Astrocyte of the cerebellum (primary cell): Measurements from ENCODE around the gene TEX55.

Experiments
- DNase-seq: peaks from one replicate; pipeline ENCODE4 v3.0.0-alpha.2; 2011; ENCODE audit warnings: low read depth
- H3K4me3 ChIP-seq: 2 replicates; pipeline ENCODE4 v1.5.1; 2011; ENCODE audit warnings: mild to moderate bottlenecking, low read depth, low read length, moderate library complexity
- in situ Hi-C: cut with HindIII; loops from 2 replicates; pipeline ENCODE4 v1.10.0; 2017; ENCODE audit warnings: low sequenced_read_pairs
- TF ChIP-seq, protein P1 (sequence below): IDR thresholded peaks from 2 replicates; pipeline ENCODE4 v1.5.1; 2012; ENCODE audit warnings: low read length, low read depth, moderate library complexity, mild to moderate bottlenecking; ENCODE audit errors: missing control alignments

TEX55 gene

GRCh38 chr3:119146578-119147375 lies 812 bp downstream of the TEX55 start:
- no peak for DNase-seq
- in situ Hi-C loops = no loop called here

GRCh38 chr3:119147494-119147893 lies 1.5 kb downstream of the TEX55 start:
- in situ Hi-C loops = no loop called here
- no peak overlapping the region for H3K4me3 ChIP-seq
- TF ChIP-seq, protein P1, sequence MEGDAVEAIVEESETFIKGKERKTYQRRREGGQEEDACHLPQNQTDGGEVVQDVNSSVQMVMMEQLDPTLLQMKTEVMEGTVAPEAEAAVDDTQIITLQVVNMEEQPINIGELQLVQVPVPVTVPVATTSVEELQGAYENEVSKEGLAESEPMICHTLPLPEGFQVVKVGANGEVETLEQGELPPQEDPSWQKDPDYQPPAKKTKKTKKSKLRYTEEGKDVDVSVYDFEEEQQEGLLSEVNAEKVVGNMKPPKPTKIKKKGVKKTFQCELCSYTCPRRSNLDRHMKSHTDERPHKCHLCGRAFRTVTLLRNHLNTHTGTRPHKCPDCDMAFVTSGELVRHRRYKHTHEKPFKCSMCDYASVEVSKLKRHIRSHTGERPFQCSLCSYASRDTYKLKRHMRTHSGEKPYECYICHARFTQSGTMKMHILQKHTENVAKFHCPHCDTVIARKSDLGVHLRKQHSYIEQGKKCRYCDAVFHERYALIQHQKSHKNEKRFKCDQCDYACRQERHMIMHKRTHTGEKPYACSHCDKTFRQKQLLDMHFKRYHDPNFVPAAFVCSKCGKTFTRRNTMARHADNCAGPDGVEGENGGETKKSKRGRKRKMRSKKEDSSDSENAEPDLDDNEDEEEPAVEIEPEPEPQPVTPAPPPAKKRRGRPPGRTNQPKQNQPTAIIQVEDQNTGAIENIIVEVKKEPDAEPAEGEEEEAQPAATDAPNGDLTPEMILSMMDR = no peak
- no peak for DNase-seq

More at GRCh38 chr3:119146578-119147375, 812 bp downstream of the TEX55 start:
- TF ChIP-seq, protein P1 = no peak
- H3K4me3 ChIP-seq = no peak overlapping the region

GRCh38 chr3:119148493-119149180 lies 2.7 kb downstream of the TEX55 start:
- no peak overlapping the region for H3K4me3 ChIP-seq
- no peak for DNase-seq
- TF ChIP-seq, protein P1 = no peak
- in situ Hi-C loops = no loop called here

- H3K4me3 ChIP-seq = no peak overlapping the region
- TF ChIP-seq, protein P1 = no peak
- in situ Hi-C loops = no loop called here
- peak; percentile 44 for DNase-seq
Measured at GRCh38 chr3:119149484-119149883, 3.5 kb downstream of the TEX55 start.

DNA sequence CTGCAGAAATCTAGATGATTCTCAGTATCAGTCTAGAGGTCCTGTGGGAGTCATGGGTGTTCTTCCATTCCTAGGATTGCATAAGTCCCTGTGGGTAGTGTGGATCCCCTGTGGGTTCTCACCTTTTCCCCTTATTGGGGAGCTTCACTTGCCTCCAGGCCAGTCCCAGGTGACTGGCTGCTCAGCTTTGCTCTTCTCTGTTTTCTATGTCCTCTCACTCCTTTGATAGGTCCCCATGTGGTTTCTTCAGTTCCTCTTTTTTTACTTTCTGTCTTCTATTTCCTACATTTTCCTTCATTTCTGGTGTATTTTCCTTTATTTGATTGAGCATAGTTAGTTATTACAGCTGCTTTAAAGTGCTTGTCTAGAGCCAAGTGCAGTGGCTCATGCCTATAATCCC lies 10.9 kb downstream of the TEX55 start:
- TF ChIP-seq, protein P1 = no peak
- DNase-seq = no peak
- in situ Hi-C loops = no loop called here
- H3K4me3 ChIP-seq = no peak overlapping the region

GRCh38 chr3:119157971-119158370 lies 12.0 kb downstream of the TEX55 start:
- DNase-seq = no peak
- TF ChIP-seq, protein P1 = no peak
- no peak overlapping the region for H3K4me3 ChIP-seq
- in situ Hi-C loops = no loop called here
